ENCODE measurements around the gene IGF2R. TPM values are rescaled to one million over a fixed set of nuclear protein-coding genes. Genes with fewer than 3 reads are reported as not detected.
"Not testable (repeated sequence)": the region's sequence is repeated elsewhere in the genome, so short reads cannot be mapped to it uniquely, and the experiment has no call there.

Gene IGF2R
- total RNA-seq, 4 donors from 2014 or later, result 56.6 to 134 (median 108) TPM

DNA sequence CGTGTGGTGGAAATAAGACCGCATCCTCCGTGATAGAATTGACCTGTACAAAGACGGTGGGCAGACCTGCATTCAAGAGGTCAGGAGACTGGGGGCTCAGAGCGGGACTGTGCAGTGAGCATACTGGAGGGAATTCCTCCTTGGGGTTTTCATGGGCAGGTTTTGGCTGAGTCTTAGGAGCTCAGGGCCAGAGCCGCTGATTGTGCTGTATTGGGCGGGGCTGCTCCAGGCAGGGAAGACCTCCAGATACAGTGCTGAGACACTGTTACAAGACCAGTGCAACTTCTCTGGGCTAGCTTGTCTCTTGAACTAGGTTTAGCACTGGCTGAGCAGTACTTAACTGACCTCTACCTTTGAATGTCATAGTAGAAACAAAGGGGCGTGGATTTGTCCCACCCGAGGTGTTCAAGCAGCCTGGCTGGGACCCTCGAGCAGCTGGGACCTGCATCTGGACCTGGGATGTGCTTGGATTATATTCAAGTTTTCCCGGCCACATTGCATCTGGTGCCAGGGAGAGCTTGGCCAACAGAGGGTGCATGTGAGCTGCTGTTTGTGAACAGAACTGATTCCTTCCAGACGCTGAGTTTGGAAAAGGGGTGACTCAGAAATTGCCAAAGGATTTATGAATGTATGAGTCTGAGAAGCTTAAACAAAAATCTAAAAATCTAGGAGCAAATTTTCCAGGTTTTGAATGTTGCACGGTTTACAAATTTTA lies 119.3 kb downstream of the IGF2R start:
- Histone ChIP-seq H3K9me3 (no peaks in the 10 kb centered on the region), H3K27me3 (no peaks in the 10 kb centered on the region), H3K27ac (peak overlapping the region in 3 of 4 donors; percentile 25 to 58 (median 30)), H3K4me3 (no peak overlapping the region), H3K4me1 (no peaks in the 10 kb centered on the region), H3K36me3 (peaks cover 0 to 72% of the 10 kb centered on the region in 2 donors)
- peak; percentile 66 to 84 for ATAC-seq
- peak in 1 of 2 donors; percentile 65 for DNase-seq
- in situ Hi-C loops (cut with MboI; ENCODE audit: low sequenced_read_pairs in 4 of 4) (loop anchor here in 2 of 4 donors (10.0 to 25.0 kb wide), 2 partner anchors 226 to 367 kb away; no protein-coding TSS in a partner anchor), intact Hi-C loops (cut with DNase I; ENCODE audit: low total_unique reads) (loop anchor here (10.0 kb wide), 1 partner anchor 223 kb away; no protein-coding TSS in a partner anchor)
- no peak for TF ChIP-seq POLR2A (IDR thresholded peaks at IDR 0.05)
- TF ChIP-seq, protein P1, sequence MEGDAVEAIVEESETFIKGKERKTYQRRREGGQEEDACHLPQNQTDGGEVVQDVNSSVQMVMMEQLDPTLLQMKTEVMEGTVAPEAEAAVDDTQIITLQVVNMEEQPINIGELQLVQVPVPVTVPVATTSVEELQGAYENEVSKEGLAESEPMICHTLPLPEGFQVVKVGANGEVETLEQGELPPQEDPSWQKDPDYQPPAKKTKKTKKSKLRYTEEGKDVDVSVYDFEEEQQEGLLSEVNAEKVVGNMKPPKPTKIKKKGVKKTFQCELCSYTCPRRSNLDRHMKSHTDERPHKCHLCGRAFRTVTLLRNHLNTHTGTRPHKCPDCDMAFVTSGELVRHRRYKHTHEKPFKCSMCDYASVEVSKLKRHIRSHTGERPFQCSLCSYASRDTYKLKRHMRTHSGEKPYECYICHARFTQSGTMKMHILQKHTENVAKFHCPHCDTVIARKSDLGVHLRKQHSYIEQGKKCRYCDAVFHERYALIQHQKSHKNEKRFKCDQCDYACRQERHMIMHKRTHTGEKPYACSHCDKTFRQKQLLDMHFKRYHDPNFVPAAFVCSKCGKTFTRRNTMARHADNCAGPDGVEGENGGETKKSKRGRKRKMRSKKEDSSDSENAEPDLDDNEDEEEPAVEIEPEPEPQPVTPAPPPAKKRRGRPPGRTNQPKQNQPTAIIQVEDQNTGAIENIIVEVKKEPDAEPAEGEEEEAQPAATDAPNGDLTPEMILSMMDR (IDR thresholded peaks at IDR 0.05 in 4 of 5, conservative IDR thresholded peaks at IDR 0.05 in 1 of 5), result peak; percentile 48 to 59 (median 53)

DNA sequence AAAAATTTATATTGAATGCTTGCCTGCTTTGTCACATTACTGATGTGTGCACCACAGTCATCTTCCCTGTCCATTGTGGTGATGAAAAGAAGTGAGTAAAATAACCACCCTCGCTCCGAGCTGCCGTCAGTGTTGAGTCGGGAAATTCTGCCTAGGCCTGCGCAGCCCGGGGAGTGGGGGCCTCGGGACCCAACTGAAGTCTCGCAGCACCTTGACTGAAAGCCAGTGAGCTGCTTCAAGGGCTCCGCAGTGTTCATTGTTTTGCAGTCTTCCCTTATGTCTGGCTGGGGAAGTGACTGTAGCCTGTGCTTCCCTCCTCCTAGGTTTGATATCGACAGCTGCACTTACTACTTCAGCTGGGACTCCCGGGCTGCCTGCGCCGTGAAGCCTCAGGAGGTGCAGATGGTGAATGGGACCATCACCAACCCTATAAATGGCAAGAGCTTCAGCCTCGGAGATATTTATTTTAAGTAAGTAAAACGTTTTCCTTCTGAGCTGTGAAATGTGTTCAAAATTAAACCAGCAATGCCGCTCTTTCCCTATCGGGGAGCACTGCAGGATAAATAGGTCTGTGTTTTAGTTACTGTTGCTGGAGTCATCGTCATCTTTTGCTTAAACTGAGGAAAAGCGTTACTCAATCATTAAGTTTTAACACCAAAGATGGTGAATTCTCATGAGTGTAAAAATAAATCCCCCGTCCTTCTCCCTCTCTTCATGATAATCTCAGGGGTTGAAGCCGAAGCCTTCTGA lies 120.1 kb downstream of the IGF2R start:
- intact Hi-C loops (cut with DNase I; ENCODE audit: low total_unique reads) (loop anchor here (10.0 kb wide), 1 partner anchor 224 kb away; no protein-coding TSS in a partner anchor), in situ Hi-C loops (cut with MboI; ENCODE audit: low sequenced_read_pairs in 4 of 4) (loop anchor here in 2 of 4 donors (10.0 to 25.0 kb wide), 2 partner anchors 227 to 366 kb away; no protein-coding TSS in a partner anchor)
- peak in 1 of 2 donors; percentile 9 for ATAC-seq
- no peak for DNase-seq
- Histone ChIP-seq H3K27me3 (no peaks in the 10 kb centered on the region), H3K9me3 (no peaks in the 10 kb centered on the region), H3K36me3 (peaks cover 0 to 74% of the 10 kb centered on the region in 2 donors), H3K4me1 (no peaks in the 10 kb centered on the region), H3K27ac (peak overlapping the region in 1 of 4 donors; percentile 58), H3K4me3 (no peak overlapping the region)
- TF ChIP-seq POLR2A (IDR thresholded peaks at IDR 0.05), result no peak
- TF ChIP-seq, protein P1 (IDR thresholded peaks at IDR 0.05 in 4 of 5, conservative IDR thresholded peaks at IDR 0.05 in 1 of 5), result no peak

GRCh38 chr6:160089534-160089897 lies 120.6 kb downstream of the IGF2R start:
- intact Hi-C loops (cut with DNase I; ENCODE audit: low total_unique reads) (loop anchor here (10.0 kb wide), 1 partner anchor 225 kb away; no protein-coding TSS in a partner anchor), in situ Hi-C loops (cut with MboI; ENCODE audit: low sequenced_read_pairs in 4 of 4) (loop anchor here in 2 of 4 donors (10.0 to 25.0 kb wide), 2 partner anchors 227 to 365 kb away; no protein-coding TSS in a partner anchor)
- no peaks in the 10 kb centered on the region for H3K9me3 ChIP-seq
- no peak for TF ChIP-seq POLR2A (IDR thresholded peaks at IDR 0.05)
- TF ChIP-seq, protein P1 (IDR thresholded peaks at IDR 0.05 in 4 of 5, conservative IDR thresholded peaks at IDR 0.05 in 1 of 5), result no peak
- no peaks in the 10 kb centered on the region for H3K4me1 ChIP-seq
- no peaks in the 10 kb centered on the region for H3K27me3 ChIP-seq
- H3K4me3 ChIP-seq, result no peak overlapping the region
- peaks cover 0 to 74% of the 10 kb centered on the region in 2 donors for H3K36me3 ChIP-seq
- no peak overlapping the region for H3K27ac ChIP-seq
- ATAC-seq (no peak), DNase-seq (no peak)

- H3K27me3 ChIP-seq; H3K4me3 ChIP-seq; intact Hi-C loops (cut with DNase I; ENCODE audit: low total_unique reads); H3K4me1 ChIP-seq; H3K27ac ChIP-seq; DNase-seq; ATAC-seq; H3K9me3 ChIP-seq: not testable (repeated sequence)
- peaks cover 0 to 72% of the 10 kb centered on the region in 2 donors for H3K36me3 ChIP-seq
- in situ Hi-C loops (cut with MboI; ENCODE audit: low sequenced_read_pairs in 4 of 4), result loop anchor here in 1 of 4 donors (25.0 kb wide), 1 partner anchor 228 kb away; no protein-coding TSS in a partner anchor
These were observed 121.8 kb downstream of the IGF2R start for GRCh38 chr6:160090442-160091239.

- not testable (repeated sequence) for H3K9me3 ChIP-seq
- peaks cover 0 to 80% of the 10 kb centered on the region in 2 donors for H3K36me3 ChIP-seq
These were observed 123.3 kb downstream of the IGF2R start for GRCh38 chr6:160092176-160092575.

More at GRCh38 chr6:160092176-160092575, 123.3 kb downstream of the IGF2R start:
- ATAC-seq; H3K27me3 ChIP-seq; H3K27ac ChIP-seq; intact Hi-C loops (cut with DNase I; ENCODE audit: low total_unique reads); H3K4me1 ChIP-seq; DNase-seq; H3K4me3 ChIP-seq: not testable (repeated sequence)
- in situ Hi-C loops (cut with MboI; ENCODE audit: low sequenced_read_pairs in 4 of 4), result loop anchor here in 1 of 4 donors (25.0 kb wide), 1 partner anchor 230 kb away; no protein-coding TSS in a partner anchor

All from gastrocnemius medialis (tissue), 4 donors.